ENCODE data around the gene PCSK2. TPM values are rescaled to one million over a fixed set of nuclear protein-coding genes. Genes with fewer than 3 reads are reported as not detected.

PCSK2 gene
- total and polyA plus RNA-seq, 2 of the 8 experiments (the other 6 are each of a cell fraction or from before 2014, with no cell fraction given), result 1.9 to 4.2 TPM

DNA sequence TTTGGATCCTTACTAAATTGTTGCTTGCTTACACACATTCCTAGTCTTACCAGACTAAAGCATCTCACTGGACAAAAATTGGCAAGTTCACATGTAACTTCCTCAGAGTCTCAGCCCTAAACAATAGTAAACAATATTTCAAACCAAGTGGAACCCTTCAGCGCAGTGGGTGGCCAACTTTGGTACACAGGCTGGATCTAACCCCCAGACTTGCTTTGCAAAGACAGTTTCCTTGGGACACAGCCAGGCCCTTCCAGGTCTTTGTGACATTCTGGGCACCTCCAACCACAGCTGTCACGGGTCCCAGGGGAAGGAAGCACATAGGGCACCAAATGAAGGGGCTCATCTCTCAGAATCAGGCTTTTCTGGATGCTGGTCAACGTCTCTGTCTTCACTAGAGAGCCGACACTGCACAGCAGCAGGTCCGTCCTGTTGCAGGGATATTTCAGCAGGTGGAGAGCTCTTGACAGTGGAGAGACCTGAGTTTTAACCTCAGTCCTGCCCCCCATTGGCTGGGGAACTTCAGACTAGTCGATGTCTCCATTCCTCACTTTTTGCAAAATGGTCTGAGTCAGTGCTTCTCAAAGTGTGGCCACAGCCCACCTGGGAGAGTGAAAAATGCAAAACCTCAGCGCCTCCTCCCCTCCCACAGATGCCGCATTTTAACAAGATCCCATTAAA, 212.9 kb downstream of the PCSK2 start:
- peaks cover 0 to 2% (median 0%) of the 10 kb centered on the region in 4 experiments; a peak in 2 of 7 replicates for H3K27me3 ChIP-seq (replicated peaks in 1 of 4; ENCODE audit: control insufficient read depth in 3 of 4, extremely low read depth in 1 of 4, insufficient read depth in 3 of 4, low read length in 3 of 4)
- no peak for FAIRE-seq
- H3K4ac ChIP-seq (replicated peaks; ENCODE audit: insufficient read length, low read depth, low read length), result no peak overlapping the region
- POLR2A ChIA-PET (ENCODE audit: partially characterized antibody), result no interaction called here
- no peak overlapping the region for H4K8ac ChIP-seq (ENCODE audit: extremely low read depth, insufficient read depth, low read length)
- no peak overlapping the region for H3K4me2 ChIP-seq (ENCODE audit: insufficient read depth in 1 of 2, low read depth in 2 of 2, low read length in 2 of 2)
- CTCF ChIA-PET (ENCODE audit: partially characterized antibody), result interaction anchor here (0.8 to 2.3 kb wide), 10 partner anchors 9 to 638 kb away, joined by 3 to 9 read pairs (median 3); no protein-coding TSS in a partner anchor
- no peaks in the 10 kb centered on the region for H3K9me3 ChIP-seq (ENCODE audit: insufficient read depth in 2 of 2, low read depth in 1 of 2, low read length in 1 of 2)
- H2BK20ac ChIP-seq (ENCODE audit: low read length), result no peak overlapping the region
- no peak overlapping the region for H2BK5ac ChIP-seq (ENCODE audit: low read depth, low read length)
- no peak overlapping the region for H2AK5ac ChIP-seq (ENCODE audit: low read depth, low read length)
- H3K18ac ChIP-seq (ENCODE audit: extremely low read depth, low read length), result no peak overlapping the region
- no peaks in the 10 kb centered on the region for H3K79me1 ChIP-seq (ENCODE audit: low read depth, low read length)
- no peak overlapping the region for H2BK12ac ChIP-seq (ENCODE audit: low read depth, low read length)
- no peak overlapping the region for H2BK15ac ChIP-seq (ENCODE audit: low read length)
- no peak overlapping the region for H3K4me3 ChIP-seq (ENCODE audit: extremely low read depth in 1 of 4, insufficient read depth in 2 of 4, low read depth in 3 of 4, low read length in 4 of 4)
- no peaks in the 10 kb centered on the region for H3K4me1 ChIP-seq (replicated peaks in 1 of 4; ENCODE audit: control insufficient read depth in 3 of 4, insufficient read depth in 4 of 4, low read length in 3 of 4)
- no peak overlapping the region for H3K23ac ChIP-seq (ENCODE audit: insufficient read length)
- H4K91ac ChIP-seq (replicated peaks; ENCODE audit: insufficient read length, low read length), result no peak overlapping the region
- H2AFZ ChIP-seq (ENCODE audit: low read length), result no peak overlapping the region
- TF ChIP-seq RAD21 (IDR thresholded peaks at IDR 0.05 in 1 of 2, conservative IDR thresholded peaks at IDR 0.05 in 1 of 2; ENCODE audit: low read depth in 2 of 2, low read length in 2 of 2) (peak in 1 of 2 experiments; percentile 9; a peak in 1 of 4 replicates), CREB1 (IDR thresholded peaks at IDR 0.05) (no peak)
- DNase-seq (ENCODE audit: low read depth in 1 of 2, low spot score in 2 of 2), result no peak
- H3K36me3 ChIP-seq (ENCODE audit: control insufficient read depth in 2 of 4, insufficient read depth in 4 of 4, low read length in 3 of 4), result no peaks in the 10 kb centered on the region
- H3K14ac ChIP-seq (ENCODE audit: insufficient read length), result no peak overlapping the region
- H2BK120ac ChIP-seq (replicated peaks; ENCODE audit: low read depth, low read length), result no peak overlapping the region
- H4K20me1 ChIP-seq (replicated peaks in 1 of 2; ENCODE audit: control insufficient read depth in 1 of 2, insufficient read depth in 2 of 2, low read length in 2 of 2), result no peaks in the 10 kb centered on the region
- no peaks in the 10 kb centered on the region for H3K79me2 ChIP-seq (ENCODE audit: control insufficient read depth in 1 of 2, insufficient read depth in 2 of 2, low read length in 2 of 2)
- no peak overlapping the region for H3K56ac ChIP-seq (replicated peaks; ENCODE audit: insufficient read length, low read depth, low read length)
- H3K27ac ChIP-seq (ENCODE audit: low read depth, low read length), result no peak overlapping the region
- H3K9ac ChIP-seq (replicated peaks in 1 of 4; ENCODE audit: extremely low read depth in 1 of 4, low read depth in 3 of 4, low read length in 3 of 4), result no peak overlapping the region
- no peak overlapping the region for H4K5ac ChIP-seq (ENCODE audit: insufficient read length, low read depth, low read length)
- 84% methylated on average over 8 of the region's 8 CpGs; no CpG with 5 or more reads in 1 of the 2 experiments for WGBS, 2 experiments (ENCODE audit: extremely low coverage in 1 of 2, insufficient coverage in 1 of 2, insufficient read length in 1 of 2, insufficient replicate concordance in 2 of 2, low coverage in 1 of 2, low lambda C conversion rate in 2 of 2, missing lambda C conversion rate in 1 of 2)
- no peaks in the 10 kb centered on the region for H3K23me2 ChIP-seq (ENCODE audit: low read depth, low read length)

Measured in H1 (cell line).